ENCODE results near the gene IFIT2. TPM values are rescaled to one million over a fixed set of nuclear protein-coding genes. Genes with fewer than 3 reads are reported as not detected.

IFIT2 gene
- total RNA-seq, 1 experiment from 2014 or later = not detected

DNA sequence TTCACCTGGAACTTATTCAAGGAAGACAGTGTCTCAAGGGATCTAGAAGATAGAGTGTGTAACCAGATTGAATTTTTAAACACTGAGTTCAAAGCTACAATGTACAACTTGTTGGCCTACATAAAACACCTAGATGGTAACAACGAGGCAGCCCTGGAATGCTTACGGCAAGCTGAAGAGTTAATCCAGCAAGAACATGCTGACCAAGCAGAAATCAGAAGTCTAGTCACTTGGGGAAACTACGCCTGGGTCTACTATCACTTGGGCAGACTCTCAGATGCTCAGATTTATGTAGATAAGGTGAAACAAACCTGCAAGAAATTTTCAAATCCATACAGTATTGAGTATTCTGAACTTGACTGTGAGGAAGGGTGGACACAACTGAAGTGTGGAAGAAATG, 36.9 kb downstream of the IFIT2 start:
- H3K79me2 ChIP-seq (ENCODE audit: insufficient read depth, low read length) = no peaks in the 10 kb centered on the region
- H3K18ac ChIP-seq (ENCODE audit: insufficient read length, low read depth, low read length) = no peak overlapping the region
- no peaks in the 10 kb centered on the region for H3K27me3 ChIP-seq (ENCODE audit: insufficient read depth, low read length)
- H3K9me3 ChIP-seq (ENCODE audit: control insufficient read depth, low read depth, low read length) = no peaks in the 10 kb centered on the region
- H3K4me2 ChIP-seq (ENCODE audit: insufficient read depth, insufficient read length, low read length) = no peak overlapping the region
- no peak overlapping the region for H2BK5ac ChIP-seq (ENCODE audit: insufficient read length, low read length)
- H3K14ac ChIP-seq (ENCODE audit: insufficient read depth, low read length) = no peak overlapping the region
- Mint-ChIP-seq H3K27me3 (ENCODE audit: low read depth) (no peaks in the 10 kb centered on the region), H3K4me3 (no peak overlapping the region), H3K9me3 (no peaks in the 10 kb centered on the region), H3K27ac (no peak overlapping the region), H3K4me1 (peaks cover 21% of the 10 kb centered on the region in 2 experiments), H3K36me3 (ENCODE audit: insufficient read depth in 1 of 3, low read depth in 3 of 3) (no peaks in the 10 kb centered on the region)
- no peak overlapping the region for H3K56ac ChIP-seq (ENCODE audit: insufficient read length, low read depth, low read length)
- H4K20me1 ChIP-seq (ENCODE audit: control insufficient read depth, insufficient read depth, insufficient read length) = no peaks in the 10 kb centered on the region
- DNase-seq = no peak
- H3K23me2 ChIP-seq (ENCODE audit: insufficient read length, low read depth, low read length, poor library complexity, severe bottlenecking) = no peaks in the 10 kb centered on the region
- no peak overlapping the region for H2BK120ac ChIP-seq (ENCODE audit: low read depth, low read length, poor library complexity, severe bottlenecking)
- TF ChIP-seq CTCF (conservative IDR thresholded peaks at IDR 0.05) = no peak
- no peak overlapping the region for H2AK5ac ChIP-seq (ENCODE audit: insufficient read length, low read length)
- H3K4ac ChIP-seq (ENCODE audit: low read depth, low read length) = no peak overlapping the region
- no peak overlapping the region for H3K9ac ChIP-seq (ENCODE audit: extremely low read depth, insufficient read length, low read length)
- no peak overlapping the region for H4K8ac ChIP-seq (replicated peaks; ENCODE audit: insufficient read length, low read depth, low read length)
- H2BK15ac ChIP-seq (ENCODE audit: low read depth, low read length) = no peak overlapping the region
- H3K79me1 ChIP-seq (ENCODE audit: insufficient read depth, low read depth, low read length, poor library complexity, severe bottlenecking) = no peaks in the 10 kb centered on the region
- no peak overlapping the region for H3K27ac ChIP-seq (ENCODE audit: insufficient read length, low read depth, low read length)
- no peak overlapping the region for H4K5ac ChIP-seq (ENCODE audit: insufficient read length, low read depth, low read length)
- H3T11ph ChIP-seq (ENCODE audit: low read length) = no peak overlapping the region
- peaks cover 8% of the 10 kb centered on the region; the same call in 1 of the 2 replicates for H3K4me1 ChIP-seq (ENCODE audit: insufficient read depth, low read length)
- H4K91ac ChIP-seq (ENCODE audit: insufficient read length, low read depth, low read length) = no peak overlapping the region
- no CpG with 5 or more reads among the region's 3 CpGs for WGBS (ENCODE audit: extremely low coverage, insufficient read length, low lambda C conversion rate)
- H2BK12ac ChIP-seq (ENCODE audit: insufficient read length, low read depth, low read length) = no peak overlapping the region
- no peak overlapping the region for H3K23ac ChIP-seq (ENCODE audit: insufficient read length, low read depth, low read length)
- no peak overlapping the region for H2AFZ ChIP-seq (ENCODE audit: low read length)
- no peak overlapping the region for H2BK20ac ChIP-seq (ENCODE audit: low read depth, low read length, poor library complexity, severe bottlenecking)

Measured in H9 (cell line).